Heart left ventricle (tissue), 13 donors: Measurements from ENCODE around the gene KMT5B.

Source experiments
- CTCF ChIP-seq, 12 donors: fragments of 200-600 bp; sonication (generic) in 4 of 12; IDR thresholded peaks; one replicate each; pipeline versions ENCODE4 v1.5.0 to v1.8.0; 2018 to 2022; ENCODE audit warnings: antibody characterized with exemption in 12 of 12, mild to moderate bottlenecking in 5 of 12
- POLR2A ChIP-seq, 2 donors: fragments of 450-650 bp; IDR thresholded peaks; one replicate each; pipeline ENCODE4 v1.6.1; 2017; ENCODE audit warnings: antibody characterized with exemption in 2 of 2, mild to moderate bottlenecking in 2 of 2, moderate library complexity in 2 of 2
- donor health status: ischemic (EF 13 %, LVEDD 7.1; RV severe dilation, severe dysfunction).
- donor health status: DM: no; HTN: yes; CAD: no.
- donor health status: DM: no; HTN: no; CAD: no.
- donor health status: ischemic (EF 25% LVEDD 6.9; RV normal size, moderate dysfunction).
- donor health status: ischemic (EF 25% LVEDD 5.7; RV mildly dilated, moderate dysfunction).
- donor health status: ischemic (EF 35%, LVEDD 5.7; RV mildly dilated, moderate dysfunction).
- donor health status: nonischemic (EF 11% LVEDD 7.7; RV severe dilation, severe dysfunction).
- donor health status: DM: yes; HTN: yes; CAD: no.
- donor health status: PGD.
- donor health status: ischemic (EF 29% LVEDD 5.4; RV normal size, mild dysfunction).
- donor health status: nonischemic (EF 23%, LVEDD 6.1; RV moderate dilation, normal function).

DNA sequence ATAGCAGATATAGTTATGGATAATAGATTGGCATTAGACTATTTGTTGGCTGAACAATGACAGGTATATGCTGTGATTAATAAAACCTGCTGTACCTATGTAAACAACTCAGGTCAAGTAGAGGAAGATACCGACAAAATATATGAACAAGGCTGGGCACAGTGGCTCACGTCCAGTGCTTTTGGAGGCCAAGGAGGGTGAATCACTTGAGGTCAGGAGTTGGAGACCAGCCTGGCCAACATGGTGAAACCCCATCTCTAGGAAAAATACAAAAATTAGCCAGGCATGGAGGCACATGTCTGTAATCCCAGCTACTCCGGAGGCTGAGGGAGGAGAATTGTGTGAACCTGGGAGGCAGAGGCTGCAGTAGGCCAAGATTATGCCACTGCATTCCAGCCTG lies 77.9 kb downstream of the KMT5B start:
- TF ChIP-seq CTCF (IDR thresholded peaks at IDR 0.05) = no peak
- no peak for TF ChIP-seq POLR2A (IDR thresholded peaks at IDR 0.05)
